Endodermal cell (in vitro differentiated cells): ENCODE measurements around the gene YWHAE. TPM values are rescaled to one million over a fixed set of nuclear protein-coding genes. Genes with fewer than 3 reads are reported as not detected.

Experiments
- DNase-seq: peaks from one replicate; pipeline ENCODE4 v3.0.0-alpha.2; 2017
- H3K27ac ChIP-seq: 2 replicates; pipeline ENCODE4 v1.5.1; 2013; ENCODE audit warnings: mild to moderate bottlenecking, low read depth, low read length, moderate library complexity
- H3K27me3 ChIP-seq: 2 replicates; pipeline ENCODE4 v1.6.1; 2013; ENCODE audit warnings: mild to moderate bottlenecking, low read length, moderate library complexity; ENCODE audit not compliant: insufficient read depth, control insufficient read depth, poor library complexity, severe bottlenecking
- H3K36me3 ChIP-seq: 2 replicates; pipeline ENCODE4 v1.7.0; 2013; ENCODE audit warnings: mild to moderate bottlenecking, low read length, moderate library complexity; ENCODE audit not compliant: control insufficient read depth, insufficient read depth
- H3K4me1 ChIP-seq: one replicate; pipeline ENCODE4 v1.7.0; 2013; ENCODE audit warnings: low read length; ENCODE audit not compliant: control insufficient read depth, insufficient read depth
- H3K4me3 ChIP-seq: 2 replicates; pipeline ENCODE4 v1.5.1; 2013; ENCODE audit warnings: mild to moderate bottlenecking, low read length, moderate library complexity
- H3K9ac ChIP-seq: 2 replicates; pipeline ENCODE4 v1.6.1; 2013; ENCODE audit warnings: mild to moderate bottlenecking, low read length, moderate library complexity; ENCODE audit not compliant: poor library complexity, severe bottlenecking; ENCODE audit errors: extremely low read depth
- H3K9me3 ChIP-seq: 2 replicates; pipeline ENCODE4 v1.6.1; 2013; ENCODE audit warnings: mild to moderate bottlenecking, low read length, moderate library complexity; ENCODE audit not compliant: control insufficient read depth
- H3K27ac Mint-ChIP-seq: 2 replicates; pipeline ENCODE4 v1.8.0; 2020; ENCODE audit warnings: mixed read lengths
- H3K27me3 Mint-ChIP-seq: 2 replicates; pipeline ENCODE4 v1.8.0; 2021; ENCODE audit warnings: mild to moderate bottlenecking, mixed read lengths; ENCODE audit not compliant: insufficient read depth
- H3K36me3 Mint-ChIP-seq: 2 replicates; pipeline ENCODE4 v1.8.0; 2020; ENCODE audit warnings: low read depth, mixed read lengths
- H3K4me1 Mint-ChIP-seq: 2 replicates; pipeline ENCODE4 v1.8.0; 2020; ENCODE audit warnings: mixed read lengths
- H3K4me3 Mint-ChIP-seq: 2 replicates; pipeline ENCODE4 v1.8.0; 2020; ENCODE audit warnings: mild to moderate bottlenecking, moderate library complexity, mixed read lengths
- H3K9me3 Mint-ChIP-seq: 2 replicates; pipeline ENCODE4 v1.8.0; 2020; ENCODE audit warnings: mild to moderate bottlenecking, mixed read lengths
- CTCF ChIP-seq: fragments of 200-600 bp; sonication (generic); conservative IDR thresholded peaks from 2 replicates; pipeline ENCODE4 v1.5.0; 2021; ENCODE audit warnings: antibody characterized with exemption, mild to moderate bottlenecking
- WGBS, 2 experiments: methylation state at CpG; one replicate each; pipeline versions ENCODE4 v1.1.5 to v1.1.7; 2013; ENCODE audit warnings: missing lambda C conversion rate in 2 of 2, mixed read lengths in 1 of 2; ENCODE audit not compliant: insufficient coverage in 1 of 2, insufficient read length in 1 of 2; 5-methylcytosine and 5-hydroxymethylcytosine counted together
- total RNA-seq, 2 donors: library from RNA; stranded (reverse); fragmentation: NEBNext Ultra II Directional in 1 of 2; extraction: Animal tissue kit (Norgen Biotek cat#: 25700) in 1 of 2; gene quantifications; 2 replicates in 1 of 2; 3 replicates in 1 of 2; pipeline ENCODE4 v1.2.1, GENCODE V29; 2021

The YWHAE gene
- total RNA-seq, 2 donors from 2014 or later, result 1,225 to 1,349 TPM

- H3K36me3 ChIP-seq, result peaks cover 79% of the 10 kb centered on the region
- no peaks in the 10 kb centered on the region for H3K9me3 ChIP-seq
- TF ChIP-seq CTCF, result no peak
- H3K9ac ChIP-seq, result no peak overlapping the region
- DNase-seq, result no peak
- no peak overlapping the region for H3K4me3 ChIP-seq
- no peaks in the 10 kb centered on the region for H3K9me3 Mint-ChIP-seq
- no peak overlapping the region for H3K4me3 Mint-ChIP-seq
- H3K4me1 Mint-ChIP-seq, result peaks cover 30% of the 10 kb centered on the region
- H3K27me3 Mint-ChIP-seq, result no peaks in the 10 kb centered on the region
- H3K27ac Mint-ChIP-seq, result no peak overlapping the region
- no peaks in the 10 kb centered on the region for H3K27me3 ChIP-seq
- 95% methylated on average over 8 to 9 of the region's 9 CpGs for WGBS, 2 experiments
- H3K27ac ChIP-seq, result no peak overlapping the region
- no peaks in the 10 kb centered on the region for H3K4me1 ChIP-seq
- peaks cover 36% of the 10 kb centered on the region for H3K36me3 Mint-ChIP-seq
These were observed 26.2 kb downstream of the YWHAE start for GRCh38 chr17:1373707-1374237.

- DNase-seq, result no peak
- H3K27me3 Mint-ChIP-seq, result no peaks in the 10 kb centered on the region
- peaks cover 31% of the 10 kb centered on the region for H3K36me3 Mint-ChIP-seq
- Histone ChIP-seq H3K36me3 (peaks cover 71% of the 10 kb centered on the region), H3K9me3 (no peaks in the 10 kb centered on the region), H3K27ac (no peak overlapping the region), H3K4me1 (no peaks in the 10 kb centered on the region), H3K4me3 (no peak overlapping the region), H3K27me3 (no peaks in the 10 kb centered on the region), H3K9ac (no peak overlapping the region)
- no peaks in the 10 kb centered on the region for H3K9me3 Mint-ChIP-seq
- WGBS, 2 experiments, result 83 to 87% methylated on average over 6 to 7 of the region's 7 CpGs
- peaks cover 33% of the 10 kb centered on the region for H3K4me1 Mint-ChIP-seq
- TF ChIP-seq CTCF, result no peak
- peak overlapping the region; percentile 13 for H3K27ac Mint-ChIP-seq
- H3K4me3 Mint-ChIP-seq, result no peak overlapping the region
These were observed 27.4 kb downstream of the YWHAE start for GRCh38 chr17:1372618-1373017.

GRCh38 chr17:1371893-1372590, 28.0 kb downstream of the YWHAE start:
- Histone ChIP-seq H3K4me3 (no peak overlapping the region), H3K9ac (no peak overlapping the region), H3K36me3 (peaks cover 75% of the 10 kb centered on the region), H3K9me3 (no peaks in the 10 kb centered on the region), H3K27ac (no peak overlapping the region), H3K4me1 (no peaks in the 10 kb centered on the region), H3K27me3 (no peaks in the 10 kb centered on the region)
- Mint-ChIP-seq H3K27me3 (no peaks in the 10 kb centered on the region), H3K36me3 (peaks cover 37% of the 10 kb centered on the region), H3K27ac (peak overlapping the region; percentile 13), H3K4me3 (no peak overlapping the region), H3K4me1 (peaks cover 38% of the 10 kb centered on the region), H3K9me3 (no peaks in the 10 kb centered on the region)
- WGBS, 2 experiments, result 90% methylated on average over 13 to 17 of the region's 17 CpGs
- TF ChIP-seq CTCF, result no peak
- no peak for DNase-seq
